ENCODE data around the gene MASTL. TPM values are rescaled to one million over a fixed set of nuclear protein-coding genes. Genes with fewer than 3 reads are reported as not detected.
A peak's percentile ranks its signal among the peaks of the same experiment; 100 is the strongest.

MASTL gene
- total RNA-seq, 1 donor from 2014 or later: 34.5 TPM

DNA sequence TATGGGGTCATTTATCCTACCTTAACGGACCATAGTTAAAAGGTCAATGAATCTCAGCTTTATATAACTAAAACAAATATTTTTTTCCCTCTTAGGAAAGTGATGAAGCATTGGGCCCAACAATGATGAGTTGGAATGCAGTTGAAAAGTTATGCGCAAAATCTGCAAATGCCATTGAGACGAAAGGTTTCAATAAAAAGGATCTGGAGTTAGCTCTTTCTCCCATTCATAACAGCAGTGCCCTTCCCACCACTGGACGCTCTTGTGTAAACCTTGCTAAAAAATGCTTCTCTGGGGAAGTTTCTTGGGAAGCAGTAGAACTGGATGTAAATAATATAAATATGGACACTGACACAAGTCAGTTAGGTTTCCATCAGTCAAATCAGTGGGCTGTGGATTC, 14.7 kb downstream of the MASTL start:
- no peak for DNase-seq
- peaks cover 53% of the 10 kb centered on the region for H3K36me3 Mint-ChIP-seq (ENCODE audit: low read depth)
- peak overlapping the region; percentile 20 for H3K27ac Mint-ChIP-seq
- H3K9me3 Mint-ChIP-seq: no peaks in the 10 kb centered on the region
- H3K4me3 Mint-ChIP-seq: no peak overlapping the region
- peaks cover 8% of the 10 kb centered on the region for H3K4me1 Mint-ChIP-seq
- H3K27me3 Mint-ChIP-seq: no peaks in the 10 kb centered on the region
- intact Hi-C loops (cut with micrococcal nuclease): no loop called here

DNA sequence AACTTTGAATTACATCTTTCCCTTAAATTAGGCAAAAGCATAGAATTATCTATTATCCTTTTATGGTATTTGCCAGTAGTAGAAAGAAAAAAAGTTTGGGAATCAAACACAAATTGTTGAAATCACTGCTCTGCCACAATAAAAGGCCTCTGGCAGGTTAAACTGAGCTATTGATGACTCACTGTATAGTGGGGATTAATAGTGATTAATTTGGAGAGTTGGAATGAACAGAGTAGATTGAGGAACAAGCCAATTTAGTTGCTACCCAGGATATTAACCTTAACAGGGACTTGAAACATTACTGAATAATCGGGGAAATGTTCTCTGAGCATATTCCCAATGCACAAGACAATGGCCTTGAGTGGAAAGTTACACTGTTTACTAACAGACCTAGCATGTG, 33.1 kb downstream of the MASTL start:
- DNase-seq: no peak
- H3K36me3 Mint-ChIP-seq (ENCODE audit: low read depth): peaks cover 28% of the 10 kb centered on the region
- no peaks in the 10 kb centered on the region for H3K27me3 Mint-ChIP-seq
- no peaks in the 10 kb centered on the region for H3K9me3 Mint-ChIP-seq
- no peak overlapping the region for H3K4me3 Mint-ChIP-seq
- no peaks in the 10 kb centered on the region for H3K4me1 Mint-ChIP-seq
- H3K27ac Mint-ChIP-seq: no peak overlapping the region
- intact Hi-C loops (cut with micrococcal nuclease): no loop called here

DNA sequence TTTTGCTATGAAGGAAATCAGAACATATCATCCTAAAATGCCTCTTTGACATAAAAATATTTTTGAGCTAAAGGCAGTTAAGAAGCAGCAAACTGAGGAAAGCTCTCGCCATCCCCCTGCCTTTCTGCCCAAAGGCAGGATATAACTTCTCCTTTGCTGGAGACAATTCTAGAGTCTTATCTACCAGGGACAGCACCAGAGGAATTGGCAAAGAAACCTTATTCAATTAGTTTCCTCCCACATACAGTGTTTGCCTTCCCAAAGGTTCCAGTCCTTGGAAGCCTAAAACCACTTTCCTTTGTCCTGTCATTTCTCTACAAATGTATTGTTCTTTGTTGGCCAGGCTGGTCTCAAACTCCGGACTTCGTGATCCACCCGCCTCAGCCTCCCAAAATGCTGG, 33.7 kb downstream of the MASTL start:
- intact Hi-C loops (cut with micrococcal nuclease): no loop called here
- H3K36me3 Mint-ChIP-seq (ENCODE audit: low read depth): peaks cover 28% of the 10 kb centered on the region
- H3K27me3 Mint-ChIP-seq: no peaks in the 10 kb centered on the region
- H3K9me3 Mint-ChIP-seq: no peaks in the 10 kb centered on the region
- no peak for DNase-seq
- no peak overlapping the region for H3K27ac Mint-ChIP-seq
- no peaks in the 10 kb centered on the region for H3K4me1 Mint-ChIP-seq
- H3K4me3 Mint-ChIP-seq: no peak overlapping the region

DNA sequence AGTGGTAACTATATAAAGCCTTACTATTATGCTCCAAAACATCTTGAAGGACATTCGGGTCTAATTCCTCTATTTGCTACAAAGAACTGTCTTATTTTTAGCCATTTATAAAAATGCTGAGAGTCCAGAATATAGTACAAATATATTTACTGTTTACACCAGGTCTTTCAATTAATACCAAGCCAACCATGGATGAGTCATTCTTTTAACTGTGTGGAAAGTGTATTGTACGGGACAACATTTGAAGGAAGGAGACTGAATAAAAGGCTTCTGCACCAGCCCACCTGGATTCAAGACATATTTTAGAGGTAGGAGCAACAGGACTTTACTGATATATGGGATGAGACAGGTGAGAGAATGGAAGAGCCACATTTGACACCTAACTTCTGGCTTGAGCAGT, 35.4 kb downstream of the MASTL start:
- Mint-ChIP-seq H3K4me3 (no peak overlapping the region), H3K9me3 (no peaks in the 10 kb centered on the region), H3K4me1 (no peaks in the 10 kb centered on the region), H3K27ac (no peak overlapping the region), H3K27me3 (no peaks in the 10 kb centered on the region), H3K36me3 (ENCODE audit: low read depth) (peaks cover 16% of the 10 kb centered on the region)
- intact Hi-C loops (cut with micrococcal nuclease): no loop called here
- DNase-seq: no peak

DNA sequence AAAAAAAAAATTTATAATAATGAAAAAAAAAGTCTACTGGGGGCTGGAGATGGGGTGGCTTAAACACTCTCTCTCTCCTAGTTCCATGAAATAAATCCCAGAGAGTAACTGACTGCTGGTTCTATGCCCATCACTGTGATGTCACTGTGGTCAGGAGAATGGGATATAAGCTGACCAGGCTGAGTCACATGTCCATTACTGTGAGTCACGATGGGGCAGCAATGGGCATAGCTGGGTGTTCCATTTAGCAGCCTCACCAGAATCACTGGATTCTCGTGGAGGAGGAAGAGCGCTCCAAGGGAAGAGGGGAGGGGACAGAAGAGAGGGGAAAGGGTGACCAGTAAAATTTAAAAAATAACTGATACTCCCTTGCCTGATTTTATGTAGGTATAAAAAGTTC, 37.1 kb downstream of the MASTL start:
- Mint-ChIP-seq H3K4me1 (no peaks in the 10 kb centered on the region), H3K9me3 (no peaks in the 10 kb centered on the region), H3K4me3 (no peak overlapping the region), H3K36me3 (ENCODE audit: low read depth) (peaks cover 5% of the 10 kb centered on the region), H3K27ac (no peak overlapping the region), H3K27me3 (no peaks in the 10 kb centered on the region)
- no peak for DNase-seq
- intact Hi-C loops (cut with micrococcal nuclease): no loop called here

DNA sequence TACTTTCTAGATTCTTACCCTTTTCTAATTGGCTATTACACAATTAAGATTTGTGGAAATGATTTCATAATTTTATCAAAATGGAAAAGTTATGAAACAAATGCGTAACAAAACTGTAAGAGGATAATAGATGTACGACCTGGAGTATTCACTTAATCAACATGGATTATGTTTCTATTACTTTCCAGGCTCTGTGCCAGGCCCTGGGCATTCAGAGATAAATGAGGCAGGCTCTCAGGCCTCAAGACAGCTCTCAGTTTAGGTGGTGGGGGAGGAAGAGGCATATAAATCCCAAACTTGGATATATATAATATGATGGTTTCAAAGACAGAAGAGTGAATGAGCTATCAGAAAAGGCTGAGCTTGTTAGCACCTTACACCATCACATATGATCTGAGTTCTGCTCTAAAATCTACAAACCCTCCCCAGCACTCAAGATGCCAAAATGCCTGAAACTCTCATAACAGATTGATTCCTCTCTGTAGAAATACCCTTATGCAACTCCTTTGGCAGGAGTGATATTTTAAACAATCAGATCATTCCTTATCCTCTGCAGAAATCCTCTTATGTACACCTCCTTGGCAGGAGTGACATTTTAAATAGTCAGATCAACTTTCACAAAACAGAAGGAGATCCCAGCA, 42.9 kb downstream of the MASTL start:
- no peak overlapping the region for H3K27ac Mint-ChIP-seq
- intact Hi-C loops (cut with micrococcal nuclease): no loop called here
- H3K4me3 Mint-ChIP-seq: no peak overlapping the region

DNA sequence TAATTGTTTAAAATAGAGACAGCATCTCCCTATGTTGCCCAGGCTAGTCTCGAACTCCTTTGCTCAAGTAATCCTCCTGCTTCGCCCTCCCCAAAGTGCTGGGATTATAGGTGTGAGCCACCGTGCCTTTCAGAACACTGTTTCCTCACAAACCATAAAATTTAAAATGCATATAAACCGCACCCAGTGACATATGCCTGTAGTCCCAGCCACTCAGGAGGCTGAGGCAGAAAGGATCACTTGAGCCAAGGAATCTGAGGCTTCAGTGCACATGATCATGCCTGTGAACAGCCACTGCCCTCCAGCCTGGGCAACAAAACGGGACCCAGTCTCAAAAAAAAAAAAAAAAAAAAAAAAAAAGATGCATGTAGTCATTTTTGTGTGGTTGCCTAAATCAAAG, 48.7 kb downstream of the MASTL start:
- intact Hi-C loops (cut with micrococcal nuclease): no loop called here
- Mint-ChIP-seq H3K27ac (no peak overlapping the region), H3K4me3 (no peak overlapping the region), H3K4me1 (no peaks in the 10 kb centered on the region), H3K9me3 (no peaks in the 10 kb centered on the region), H3K27me3 (no peaks in the 10 kb centered on the region), H3K36me3 (ENCODE audit: low read depth) (peaks cover 29% of the 10 kb centered on the region)
- no peak for DNase-seq

More for the DNA sequence above, 42.9 kb downstream of the MASTL start:
- Mint-ChIP-seq H3K27me3 (no peaks in the 10 kb centered on the region), H3K36me3 (ENCODE audit: low read depth) (peaks cover 14% of the 10 kb centered on the region), H3K4me1 (no peaks in the 10 kb centered on the region), H3K9me3 (no peaks in the 10 kb centered on the region)
- DNase-seq: no peak

DNA sequence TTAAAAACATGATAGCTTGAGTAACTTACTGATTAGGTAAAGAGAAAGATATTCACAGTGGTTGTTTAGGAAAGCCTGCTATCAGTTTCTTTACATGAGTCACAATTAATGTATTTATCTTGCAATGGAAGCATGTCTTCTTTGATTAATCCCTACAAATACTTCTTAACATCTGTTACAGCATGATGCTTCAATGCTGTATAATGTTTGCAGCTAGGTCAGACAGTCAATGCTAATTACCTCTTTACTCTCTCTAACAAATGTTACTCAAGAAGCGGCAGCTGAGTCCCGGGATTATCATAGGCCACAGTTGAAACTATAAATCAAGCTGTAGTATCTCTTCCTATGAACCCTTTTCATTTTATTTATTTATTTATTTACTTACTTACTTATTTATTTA, 52.2 kb downstream of the MASTL start:
- intact Hi-C loops (cut with micrococcal nuclease): no loop called here
- DNase-seq: no peak
- H3K4me1 Mint-ChIP-seq: no peaks in the 10 kb centered on the region
- no peaks in the 10 kb centered on the region for H3K9me3 Mint-ChIP-seq
- H3K4me3 Mint-ChIP-seq: no peak overlapping the region
- peaks cover 42% of the 10 kb centered on the region for H3K36me3 Mint-ChIP-seq (ENCODE audit: low read depth)
- no peak overlapping the region for H3K27ac Mint-ChIP-seq
- H3K27me3 Mint-ChIP-seq: no peaks in the 10 kb centered on the region

DNA sequence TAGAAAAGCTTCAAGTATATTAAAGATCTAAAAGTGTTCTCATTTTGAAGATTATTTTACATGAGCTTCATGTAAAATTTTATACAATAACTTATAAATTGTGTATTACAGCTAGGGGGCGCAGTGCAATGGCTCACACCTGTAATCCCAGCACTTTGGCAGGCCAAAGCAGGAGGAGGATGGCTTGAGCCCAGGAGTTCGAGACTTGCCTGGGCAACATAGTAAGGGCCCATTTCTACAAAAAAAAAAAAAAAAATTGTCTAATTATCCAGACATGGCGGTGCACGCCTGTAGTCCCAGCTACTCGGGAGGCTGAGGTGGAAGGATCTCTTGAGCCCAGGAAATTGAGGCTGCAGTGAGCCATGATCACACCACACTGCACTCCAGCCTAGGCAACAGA, 68.8 kb downstream of the MASTL start:
- Mint-ChIP-seq H3K27ac (no peak overlapping the region), H3K9me3 (no peaks in the 10 kb centered on the region), H3K36me3 (ENCODE audit: low read depth) (peaks cover 21% of the 10 kb centered on the region), H3K27me3 (no peaks in the 10 kb centered on the region), H3K4me3 (no peak overlapping the region), H3K4me1 (peaks cover 7% of the 10 kb centered on the region)
- intact Hi-C loops (cut with micrococcal nuclease): loop anchor here (1.0 kb wide), 2 partner anchors 61 to 136 kb away; no protein-coding TSS in a partner anchor
- peak; percentile 80 for DNase-seq

DNA sequence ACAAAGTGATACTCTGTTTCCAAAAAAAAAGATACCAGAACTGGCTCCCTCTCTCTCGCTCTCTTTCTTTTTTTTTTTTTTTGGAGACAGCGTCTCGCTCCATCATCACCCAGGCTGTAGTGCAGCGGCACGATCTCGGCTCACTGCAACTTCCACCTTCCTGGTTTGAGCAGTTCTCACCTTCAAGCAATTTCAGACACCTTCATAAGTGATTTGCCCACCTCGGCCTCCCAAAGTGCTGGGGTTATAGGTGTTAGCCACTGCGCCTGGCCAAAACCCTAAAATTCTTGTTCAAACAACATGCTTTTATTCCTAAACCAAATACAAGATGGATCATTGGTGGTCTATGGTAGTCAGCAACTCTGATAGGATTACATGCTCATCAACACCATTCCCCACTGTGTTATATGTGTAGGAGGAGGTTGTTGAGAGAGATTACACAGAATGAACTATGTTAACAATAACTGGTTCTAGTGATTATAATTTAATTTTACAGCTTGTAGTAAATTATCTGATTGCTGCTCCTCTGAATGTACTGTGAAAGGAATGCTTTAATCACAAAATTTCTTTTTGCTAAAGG, 69.9 kb downstream of the MASTL start:
- peaks cover 18% of the 10 kb centered on the region for H3K36me3 Mint-ChIP-seq (ENCODE audit: low read depth)
- no peaks in the 10 kb centered on the region for H3K9me3 Mint-ChIP-seq
- H3K27me3 Mint-ChIP-seq: no peaks in the 10 kb centered on the region
- DNase-seq: no peak
- H3K4me3 Mint-ChIP-seq: no peak overlapping the region
- H3K27ac Mint-ChIP-seq: no peak overlapping the region
- intact Hi-C loops (cut with micrococcal nuclease): no loop called here
- peaks cover 7% of the 10 kb centered on the region for H3K4me1 Mint-ChIP-seq

DNA sequence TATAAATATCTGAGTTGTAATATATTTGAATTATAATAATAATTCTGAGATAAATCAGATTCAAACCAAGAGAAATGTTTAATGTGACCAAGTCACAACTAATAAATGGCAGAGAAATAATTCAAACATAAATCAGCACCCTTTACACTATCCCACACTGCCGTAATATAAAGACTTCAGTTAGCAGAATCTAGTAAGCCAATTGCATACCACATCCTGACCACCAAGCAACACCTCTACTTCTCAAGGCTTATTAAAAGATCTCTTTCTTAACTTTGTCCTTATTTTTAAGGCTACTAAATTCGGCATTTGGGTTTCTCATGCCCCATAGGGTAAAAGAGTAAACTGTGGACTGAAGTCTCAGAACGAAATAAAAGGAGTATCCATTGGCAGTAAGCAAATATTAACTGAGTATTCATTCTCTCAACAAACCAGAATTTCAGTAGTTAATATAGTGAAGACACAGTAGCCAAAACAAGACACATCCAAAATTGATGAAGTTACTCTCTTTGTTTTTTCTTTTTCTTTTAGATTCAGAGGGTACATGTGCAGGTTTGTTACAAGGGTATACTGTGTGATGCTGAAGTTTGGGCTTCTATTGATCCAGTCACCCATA, 70.6 kb downstream of the MASTL start:
- H3K4me1 Mint-ChIP-seq: peaks cover 7% of the 10 kb centered on the region
- H3K36me3 Mint-ChIP-seq (ENCODE audit: low read depth): peaks cover 22% of the 10 kb centered on the region
- H3K27ac Mint-ChIP-seq: no peak overlapping the region
- H3K4me3 Mint-ChIP-seq: no peak overlapping the region
- no peaks in the 10 kb centered on the region for H3K9me3 Mint-ChIP-seq
- intact Hi-C loops (cut with micrococcal nuclease): no loop called here
- no peak for DNase-seq
- no peaks in the 10 kb centered on the region for H3K27me3 Mint-ChIP-seq

DNA sequence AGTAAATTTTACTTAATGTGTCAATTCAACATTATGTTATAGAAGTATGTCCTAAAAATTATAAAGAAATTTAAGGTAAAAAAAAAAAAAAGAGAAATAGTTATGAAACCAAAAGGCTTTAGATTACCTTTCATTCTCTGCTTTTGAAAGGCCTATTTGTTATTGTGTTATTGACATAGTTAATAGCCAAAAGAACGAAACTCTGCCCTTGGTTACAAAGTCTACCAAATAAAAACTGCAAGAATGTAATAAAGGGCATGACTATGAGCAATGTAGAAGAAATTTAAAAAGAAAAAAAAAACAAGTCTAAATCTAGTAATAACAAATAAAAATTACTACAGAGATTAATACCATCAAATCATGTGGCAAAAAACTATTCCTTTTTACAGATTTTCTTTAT, 74.9 kb downstream of the MASTL start:
- Mint-ChIP-seq H3K27me3 (no peaks in the 10 kb centered on the region), H3K27ac (no peak overlapping the region), H3K9me3 (no peaks in the 10 kb centered on the region), H3K4me1 (peaks cover 7% of the 10 kb centered on the region), H3K36me3 (ENCODE audit: low read depth) (peaks cover 23% of the 10 kb centered on the region), H3K4me3 (no peak overlapping the region)
- intact Hi-C loops (cut with micrococcal nuclease): no loop called here
- DNase-seq: no peak

DNA sequence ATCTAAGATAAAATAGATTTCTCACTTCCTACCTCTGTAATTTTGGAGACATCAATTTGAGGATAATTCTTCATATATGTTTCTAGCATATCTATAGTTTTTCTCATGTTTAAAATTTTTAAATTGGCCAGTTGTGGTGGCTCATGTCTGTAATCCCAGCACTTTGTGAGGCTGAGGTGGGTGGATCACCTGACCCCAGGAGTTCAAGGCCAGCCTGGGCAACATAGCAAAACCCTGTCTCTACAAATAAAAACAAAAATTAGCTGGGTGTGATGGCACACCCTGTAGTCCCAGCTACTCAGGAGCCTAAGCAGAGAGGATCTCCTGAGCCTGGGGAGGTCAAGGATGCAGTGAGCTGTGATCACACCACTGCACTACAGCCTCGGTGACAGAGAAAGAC, 80.6 kb downstream of the MASTL start:
- Mint-ChIP-seq H3K4me1 (peaks cover 5% of the 10 kb centered on the region), H3K27me3 (no peaks in the 10 kb centered on the region), H3K4me3 (no peak overlapping the region), H3K27ac (no peak overlapping the region), H3K36me3 (ENCODE audit: low read depth) (peaks cover 13% of the 10 kb centered on the region), H3K9me3 (no peaks in the 10 kb centered on the region)
- intact Hi-C loops (cut with micrococcal nuclease): no loop called here
- DNase-seq: no peak

Data from activated CD4-positive, alpha-beta T cell treated with anti-CD3 and anti-CD28 coated beads, Interleukin-2, amount 10 ng/mL, durations not matched to agents 24 days and 14 days (primary cell).